Head of caudate nucleus (tissue), 42 donors: ENCODE measurements around the gene ZNF473.
A peak's percentile ranks its signal among the peaks of the same experiment; 100 is the strongest.
"Not testable (repeated sequence)": the region's sequence is repeated elsewhere in the genome, so short reads cannot be mapped to it uniquely, and the experiment has no call there.

Experiments used
- DNase-seq, 42 donors: peaks; one replicate each; pipeline versions ENCODE4 v3.0.0 to v3.0.0-alpha.2; 2020 to 2021; ENCODE audit warnings: mixed read lengths in 7 of 42
- intact Hi-C: fragments of 100-400 bp; cut with DNase I; formaldehyde crosslinking; loops from one replicate; pipeline ENCODE4 v1.15.0; 2022

ZNF473 gene

GRCh38 chr19:50079014-50079413, 53.2 kb downstream of the ZNF473 start:
- DNase-seq, intact Hi-C loops: not testable (repeated sequence)

- DNase-seq, intact Hi-C loops: not testable (repeated sequence)
Observed at GRCh38 chr19:50084440-50084839, 58.6 kb downstream of the ZNF473 start.

- DNase-seq, intact Hi-C loops: not testable (repeated sequence)
Observed at GRCh38 chr19:50087153-50087552, 61.3 kb downstream of the ZNF473 start.

GRCh38 chr19:50090706-50091105, 64.9 kb downstream of the ZNF473 start:
- DNase-seq, result peak in 1 of 42 donors; percentile 24
- intact Hi-C loops, result not testable (repeated sequence)

- DNase-seq, intact Hi-C loops: not testable (repeated sequence)
Observed at GRCh38 chr19:50091786-50092185, 66.0 kb downstream of the ZNF473 start.

GRCh38 chr19:50092597-50092996, 66.8 kb downstream of the ZNF473 start:
- DNase-seq, intact Hi-C loops: not testable (repeated sequence)

- DNase-seq, intact Hi-C loops: not testable (repeated sequence)
Observed at GRCh38 chr19:50097884-50098283, 72.1 kb downstream of the ZNF473 start.

- peak in 34 of 42 donors; percentile 1 to 80 (median 42) for DNase-seq
- intact Hi-C loops, result not testable (repeated sequence)
Observed at GRCh38 chr19:50098892-50099291, 73.1 kb downstream of the ZNF473 start.

- DNase-seq, result peak in 3 of 42 donors; percentile 9 to 34 (median 18)
- intact Hi-C loops, result not testable (repeated sequence)
Observed at GRCh38 chr19:50099696-50100095, 73.9 kb downstream of the ZNF473 start.

- intact Hi-C loops, DNase-seq: not testable (repeated sequence)
Observed at GRCh38 chr19:50100946-50101345, 75.1 kb downstream of the ZNF473 start.
